ENCODE data around the gene ATP6V1E1. TPM values are rescaled to one million over a fixed set of nuclear protein-coding genes. Genes with fewer than 3 reads are reported as not detected.

ATP6V1E1 gene
- total and polyA plus RNA-seq, 10 of the 15 experiments (the other 5 are each of a cell fraction or from before 2014, with no cell fraction given): 66.7 to 128 (median 87.9) TPM

DNA sequence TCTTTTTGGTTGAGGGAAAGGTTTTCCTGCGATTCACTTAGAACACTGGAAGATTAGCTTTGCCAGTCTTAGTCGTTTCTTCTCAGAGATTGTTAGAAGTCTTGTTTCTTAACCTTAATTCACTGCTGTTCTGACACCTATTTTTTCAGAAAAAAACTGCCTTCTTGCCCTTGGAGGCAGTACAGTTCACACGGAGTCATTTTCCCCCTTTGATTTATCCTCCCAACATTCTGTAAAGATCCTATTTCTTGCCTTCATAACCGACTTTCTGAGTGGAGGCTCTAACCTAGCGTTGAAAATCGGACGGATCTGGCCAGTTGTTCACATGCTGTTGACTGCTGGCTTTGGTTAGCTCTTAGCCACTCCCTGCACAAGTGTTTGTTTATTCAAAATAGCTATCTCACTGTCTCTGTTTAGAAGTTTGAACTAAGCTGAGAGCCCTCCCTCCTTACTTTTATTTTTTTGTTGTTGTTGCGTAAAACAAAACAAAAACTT, 10.7 kb upstream of the ATP6V1E1 start:
- H3K4me2 ChIP-seq (ENCODE audit: control insufficient read depth, insufficient read depth): peak overlapping the region; percentile 86
- peak overlapping the region; percentile 93 for H3K9ac ChIP-seq (ENCODE audit: control insufficient read depth, insufficient read depth, low read length)
- SMC1A ChIA-PET (ENCODE audit: uncharacterized antibody, unreplicated experiment): interaction anchor here (1.0 to 1.5 kb wide), 5 partner anchors 18 to 103 kb away, joined by 3 to 5 read pairs (median 3); no protein-coding TSS in a partner anchor
- ATAC-seq: peak; percentile 69
- H3K27me3 ChIP-seq (replicated peaks in 1 of 2; ENCODE audit: control insufficient read depth in 2 of 2, insufficient read depth in 2 of 2, low read length in 1 of 2): no peaks in the 10 kb centered on the region
- intact Hi-C loops (cut with micrococcal nuclease; ENCODE audit: unreplicated experiment): loop anchor here (10.0 kb wide), 1 partner anchor 66 kb away; no protein-coding TSS in a partner anchor
- H4K20me1 ChIP-seq (ENCODE audit: control insufficient read depth, insufficient read depth): no peaks in the 10 kb centered on the region
- WGBS (ENCODE audit: insufficient coverage, insufficient replicate concordance, low lambda C conversion rate, missing lambda C conversion rate): 7% methylated on average over 8 of the region's 8 CpGs
- peak overlapping the region; percentile 86 for H3K27ac ChIP-seq (ENCODE audit: control insufficient read depth, insufficient read depth)
- H3K9me3 ChIP-seq (replicated peaks; ENCODE audit: control insufficient read depth, insufficient read depth, low read length): no peaks in the 10 kb centered on the region
- H3K36me3 ChIP-seq (ENCODE audit: control insufficient read depth in 2 of 2, insufficient read depth in 2 of 2, low read length in 1 of 2): no peaks in the 10 kb centered on the region
- H3K4me3 ChIP-seq: peak overlapping the region; percentile 92
- in situ Hi-C loops (cut with MboI): loop anchor here (25.0 kb wide), 1 partner anchor 1798 kb away; the partner anchor contains the start of genes C22orf39, HIRA and MRPL40
- no TSS peak for BruUV-seq (replicated peaks)
- peaks cover 8% of the 10 kb centered on the region for H3K4me1 ChIP-seq (ENCODE audit: control insufficient read depth, insufficient read depth, low read length)
- H3K79me2 ChIP-seq (ENCODE audit: control insufficient read depth, insufficient read depth, low read length): peaks cover 19% of the 10 kb centered on the region
- FAIRE-seq: peak; percentile 77
- TF ChIP-seq POLR2AphosphoS5 (IDR thresholded peaks at IDR 0.05; ENCODE audit: low read length) (peak; percentile 49; the same call in 1 of the 2 replicates), CREB1 (IDR thresholded peaks at IDR 0.05; ENCODE audit: low read depth) (no peak), PAX8 (IDR thresholded peaks at IDR 0.05) (peak; percentile 29; the same call in 1 of the 2 replicates), YBX1 (IDR thresholded peaks at IDR 0.05) (no peak), POU2F2 (IDR thresholded peaks at IDR 0.05; ENCODE audit: borderline replicate concordance, low read depth, low read length) (peak; percentile 26; the same call in 1 of the 3 replicates), MEF2B (IDR thresholded peaks at IDR 0.05; ENCODE audit: partially characterized antibody, poor library complexity, severe bottlenecking) (no peak), MTA3 (IDR thresholded peaks at IDR 0.05; ENCODE audit: borderline replicate concordance, low read length) (peak; percentile 41; the same call in 1 of the 2 replicates), TAF1 (IDR thresholded peaks at IDR 0.05; ENCODE audit: borderline replicate concordance, low read depth, low read length) (peak; percentile 29; the same call in 1 of the 2 replicates), SREBF1 (IDR thresholded peaks at IDR 0.05; ENCODE audit: low read length) (no peak)
- TF ChIP-seq, protein P1, sequence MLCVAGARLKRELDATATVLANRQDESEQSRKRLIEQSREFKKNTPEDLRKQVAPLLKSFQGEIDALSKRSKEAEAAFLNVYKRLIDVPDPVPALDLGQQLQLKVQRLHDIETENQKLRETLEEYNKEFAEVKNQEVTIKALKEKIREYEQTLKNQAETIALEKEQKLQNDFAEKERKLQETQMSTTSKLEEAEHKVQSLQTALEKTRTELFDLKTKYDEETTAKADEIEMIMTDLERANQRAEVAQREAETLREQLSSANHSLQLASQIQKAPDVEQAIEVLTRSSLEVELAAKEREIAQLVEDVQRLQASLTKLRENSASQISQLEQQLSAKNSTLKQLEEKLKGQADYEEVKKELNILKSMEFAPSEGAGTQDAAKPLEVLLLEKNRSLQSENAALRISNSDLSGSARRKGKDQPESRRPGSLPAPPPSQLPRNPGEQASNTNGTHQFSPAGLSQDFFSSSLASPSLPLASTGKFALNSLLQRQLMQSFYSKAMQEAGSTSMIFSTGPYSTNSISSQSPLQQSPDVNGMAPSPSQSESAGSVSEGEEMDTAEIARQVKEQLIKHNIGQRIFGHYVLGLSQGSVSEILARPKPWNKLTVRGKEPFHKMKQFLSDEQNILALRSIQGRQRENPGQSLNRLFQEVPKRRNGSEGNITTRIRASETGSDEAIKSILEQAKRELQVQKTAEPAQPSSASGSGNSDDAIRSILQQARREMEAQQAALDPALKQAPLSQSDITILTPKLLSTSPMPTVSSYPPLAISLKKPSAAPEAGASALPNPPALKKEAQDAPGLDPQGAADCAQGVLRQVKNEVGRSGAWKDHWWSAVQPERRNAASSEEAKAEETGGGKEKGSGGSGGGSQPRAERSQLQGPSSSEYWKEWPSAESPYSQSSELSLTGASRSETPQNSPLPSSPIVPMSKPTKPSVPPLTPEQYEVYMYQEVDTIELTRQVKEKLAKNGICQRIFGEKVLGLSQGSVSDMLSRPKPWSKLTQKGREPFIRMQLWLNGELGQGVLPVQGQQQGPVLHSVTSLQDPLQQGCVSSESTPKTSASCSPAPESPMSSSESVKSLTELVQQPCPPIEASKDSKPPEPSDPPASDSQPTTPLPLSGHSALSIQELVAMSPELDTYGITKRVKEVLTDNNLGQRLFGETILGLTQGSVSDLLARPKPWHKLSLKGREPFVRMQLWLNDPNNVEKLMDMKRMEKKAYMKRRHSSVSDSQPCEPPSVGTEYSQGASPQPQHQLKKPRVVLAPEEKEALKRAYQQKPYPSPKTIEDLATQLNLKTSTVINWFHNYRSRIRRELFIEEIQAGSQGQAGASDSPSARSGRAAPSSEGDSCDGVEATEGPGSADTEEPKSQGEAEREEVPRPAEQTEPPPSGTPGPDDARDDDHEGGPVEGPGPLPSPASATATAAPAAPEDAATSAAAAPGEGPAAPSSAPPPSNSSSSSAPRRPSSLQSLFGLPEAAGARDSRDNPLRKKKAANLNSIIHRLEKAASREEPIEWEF (IDR thresholded peaks at IDR 0.05; ENCODE audit: insufficient replicate concordance, low read depth, low read length): no peak
- POLR2A ChIA-PET: interaction anchor here (0.5 to 1.4 kb wide), 5 partner anchors 18 to 334 kb away, joined by 3 to 4 read pairs (median 3); no protein-coding TSS in a partner anchor
- peak; percentile 4 for DNase-seq (ENCODE audit: low read depth, low spot score)
- RAD21 ChIA-PET (ENCODE audit: unreplicated experiment): interaction anchor here (0.7 to 1.8 kb wide), 3 partner anchors 68 to 103 kb away, joined by 4 to 7 read pairs (median 5); no protein-coding TSS in a partner anchor
- H2AFZ ChIP-seq (ENCODE audit: control insufficient read depth, low read depth, low read length): peak overlapping the region; percentile 80
- CTCF ChIA-PET: interaction anchor here (0.8 to 1.7 kb wide), 8 partner anchors 9 to 467 kb away, joined by 3 to 5 read pairs (median 4); no protein-coding TSS in a partner anchor

Measured in GM12878 (cell line).